Retinal pigment epithelial cell (primary cell): ENCODE measurements around the gene PAQR9.

Experiments
- DNase-seq: peaks from one replicate; pipeline ENCODE4 v3.0.0-alpha.2; 2010; ENCODE audit warnings: low read depth
- H3K4me3 ChIP-seq: 2 replicates; pipeline ENCODE4 v1.5.1; 2011; ENCODE audit warnings: mild to moderate bottlenecking, low read length, control low read depth, moderate library complexity
- TF ChIP-seq, protein P1 (sequence below): conservative IDR thresholded peaks from 2 replicates; pipeline ENCODE4 v1.5.1; 2011; ENCODE audit warnings: low read depth, low read length, control low read depth, inconsistent platforms

Gene PAQR9

DNA sequence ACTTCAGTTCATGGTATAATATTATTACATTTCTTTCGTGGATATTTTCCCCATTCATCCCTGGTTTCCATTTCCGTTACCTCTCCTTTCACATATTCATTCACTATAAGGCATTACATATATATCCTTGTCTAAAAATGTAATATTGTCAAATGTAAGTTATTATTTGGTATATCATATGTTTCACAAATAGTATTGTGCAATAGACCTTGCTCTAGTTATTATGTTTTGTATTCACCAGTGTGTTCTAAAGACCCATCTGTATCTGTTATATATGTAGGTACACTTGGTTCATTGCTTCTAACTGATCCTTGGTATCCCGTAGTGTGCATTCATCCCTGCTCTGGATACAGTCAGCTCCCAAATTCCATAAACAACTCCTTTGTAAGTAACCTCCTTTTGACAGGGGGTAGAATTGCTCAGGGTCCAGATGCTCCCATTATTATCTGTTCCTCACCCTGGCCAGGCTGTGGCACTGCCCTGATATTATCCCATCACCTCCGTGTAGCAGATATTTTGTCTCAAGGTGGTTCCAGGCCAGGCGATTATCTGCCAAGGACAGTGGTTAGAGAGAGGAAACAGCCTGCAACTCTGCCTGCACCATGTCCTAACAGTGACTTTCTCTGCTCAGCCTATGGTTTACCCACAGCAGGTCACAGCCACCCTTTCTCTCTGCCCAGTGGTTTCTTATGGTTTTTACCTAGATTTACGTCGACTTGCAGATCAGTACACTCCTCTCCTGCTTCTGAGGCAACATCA lies 29.2 kb downstream of the PAQR9 start:
- H3K4me3 ChIP-seq: no peak overlapping the region
- DNase-seq: no peak
- TF ChIP-seq, protein P1, sequence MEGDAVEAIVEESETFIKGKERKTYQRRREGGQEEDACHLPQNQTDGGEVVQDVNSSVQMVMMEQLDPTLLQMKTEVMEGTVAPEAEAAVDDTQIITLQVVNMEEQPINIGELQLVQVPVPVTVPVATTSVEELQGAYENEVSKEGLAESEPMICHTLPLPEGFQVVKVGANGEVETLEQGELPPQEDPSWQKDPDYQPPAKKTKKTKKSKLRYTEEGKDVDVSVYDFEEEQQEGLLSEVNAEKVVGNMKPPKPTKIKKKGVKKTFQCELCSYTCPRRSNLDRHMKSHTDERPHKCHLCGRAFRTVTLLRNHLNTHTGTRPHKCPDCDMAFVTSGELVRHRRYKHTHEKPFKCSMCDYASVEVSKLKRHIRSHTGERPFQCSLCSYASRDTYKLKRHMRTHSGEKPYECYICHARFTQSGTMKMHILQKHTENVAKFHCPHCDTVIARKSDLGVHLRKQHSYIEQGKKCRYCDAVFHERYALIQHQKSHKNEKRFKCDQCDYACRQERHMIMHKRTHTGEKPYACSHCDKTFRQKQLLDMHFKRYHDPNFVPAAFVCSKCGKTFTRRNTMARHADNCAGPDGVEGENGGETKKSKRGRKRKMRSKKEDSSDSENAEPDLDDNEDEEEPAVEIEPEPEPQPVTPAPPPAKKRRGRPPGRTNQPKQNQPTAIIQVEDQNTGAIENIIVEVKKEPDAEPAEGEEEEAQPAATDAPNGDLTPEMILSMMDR: no peak

DNA sequence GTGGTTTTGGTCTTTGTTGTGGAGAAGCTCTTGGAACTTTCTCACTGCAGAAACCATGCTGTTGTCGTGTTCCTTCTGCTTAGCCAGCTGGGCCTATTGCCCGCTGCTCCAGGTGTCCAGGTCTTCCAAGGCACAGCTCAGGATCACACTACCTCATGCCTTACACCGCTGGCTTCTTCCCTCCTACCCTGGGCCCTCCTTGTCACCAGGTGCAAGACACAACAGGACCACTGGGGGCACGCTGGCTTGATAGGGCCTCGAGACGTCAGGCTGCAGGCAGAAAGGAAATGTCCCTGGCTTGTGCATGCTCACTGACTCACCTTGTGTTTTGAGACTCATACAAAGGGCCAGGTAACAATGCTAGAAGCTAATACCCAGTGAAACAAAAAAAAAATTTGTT lies 32.3 kb downstream of the PAQR9 start:
- H3K4me3 ChIP-seq: no peak overlapping the region
- TF ChIP-seq, protein P1: peak; percentile 19
- DNase-seq: no peak

DNA sequence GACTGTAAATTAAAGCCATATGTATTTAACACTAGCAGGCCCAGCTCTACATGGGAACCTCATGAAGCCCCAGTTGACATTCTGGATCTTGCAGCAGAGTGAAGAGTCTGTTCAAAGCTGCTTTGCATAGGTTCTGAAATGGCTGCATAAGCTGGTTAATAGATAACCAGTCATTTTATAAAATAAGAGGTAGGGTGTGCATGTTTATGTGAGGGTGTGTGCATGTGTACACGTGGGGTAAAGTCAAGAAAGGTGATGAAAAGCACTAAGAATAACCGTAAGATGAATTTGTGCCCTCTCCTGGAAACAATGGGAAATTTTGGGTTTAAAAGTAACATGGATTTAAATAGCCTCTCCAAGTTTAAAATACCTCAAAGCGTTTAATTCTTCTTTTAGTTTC lies 33.0 kb downstream of the PAQR9 start:
- TF ChIP-seq, protein P1: peak; percentile 20
- no peak for DNase-seq
- H3K4me3 ChIP-seq: no peak overlapping the region

DNA sequence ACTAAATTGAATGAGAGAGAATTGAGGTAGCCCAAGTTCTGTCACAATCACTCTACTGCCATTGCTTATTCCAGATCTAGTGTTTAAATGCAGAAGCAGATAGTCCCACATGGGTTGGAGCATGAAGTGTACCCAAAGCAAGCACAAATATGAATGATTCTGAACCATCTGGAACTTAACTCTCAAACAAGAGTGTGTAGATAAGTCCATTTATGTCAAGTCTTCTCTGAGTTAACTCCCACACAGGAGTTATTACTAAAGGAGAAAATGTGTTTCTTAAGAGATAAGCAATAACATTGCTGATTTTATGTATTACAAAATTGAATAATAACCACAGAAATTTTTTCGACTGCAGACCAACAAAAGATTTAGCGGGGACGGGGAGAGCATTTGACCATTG lies 33.6 kb downstream of the PAQR9 start:
- no peak overlapping the region for H3K4me3 ChIP-seq
- DNase-seq: no peak
- TF ChIP-seq, protein P1: no peak

DNA sequence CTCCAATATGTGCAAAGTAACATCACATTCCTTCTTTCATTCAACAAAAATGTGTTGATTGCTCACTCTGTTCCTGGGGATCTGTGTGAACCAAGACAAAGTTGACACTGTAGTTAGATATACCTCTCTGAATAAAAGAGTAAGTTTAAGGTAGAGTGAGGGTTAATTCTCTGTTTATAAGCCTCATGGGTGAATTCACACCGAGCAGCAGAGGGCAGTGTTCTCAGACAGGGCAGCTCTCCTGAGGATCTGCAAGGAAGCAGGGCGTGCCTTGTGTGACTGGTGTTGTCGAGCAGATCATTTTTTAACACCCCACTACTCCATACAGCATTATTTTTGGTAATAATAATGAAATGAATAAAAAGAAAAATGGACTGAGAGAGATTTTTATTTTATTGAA lies 34.4 kb downstream of the PAQR9 start:
- DNase-seq: peak; percentile 14
- TF ChIP-seq, protein P1: peak; percentile 65
- no peak overlapping the region for H3K4me3 ChIP-seq

DNA sequence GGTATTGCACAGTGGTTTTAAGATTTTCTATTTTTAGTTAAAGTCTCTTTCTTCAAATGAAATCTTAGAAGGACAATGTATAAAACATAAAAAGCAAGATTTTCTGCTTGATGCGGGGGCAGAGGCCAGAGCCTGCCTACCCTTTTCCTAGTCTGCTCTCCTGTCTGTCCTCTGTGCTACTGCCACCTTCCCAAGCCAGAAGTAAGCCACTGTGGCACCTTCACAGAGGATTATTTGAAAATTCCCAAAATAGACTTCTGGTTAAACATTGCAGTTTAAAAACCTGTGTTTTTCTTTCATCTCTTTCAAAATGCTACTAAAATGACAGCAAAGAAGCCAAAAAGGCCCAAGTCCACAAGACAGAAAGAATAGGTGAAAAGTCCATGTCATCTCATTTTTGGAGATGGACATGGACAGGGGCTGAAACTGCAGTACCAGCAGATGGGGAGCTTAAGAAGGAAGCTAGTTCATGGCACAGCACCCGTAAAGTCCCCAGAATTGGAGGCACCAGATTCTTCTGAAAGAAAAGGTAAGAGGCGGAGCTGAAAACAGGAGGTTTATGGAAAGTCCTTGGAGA lies 37.0 kb downstream of the PAQR9 start:
- DNase-seq: no peak
- no peak overlapping the region for H3K4me3 ChIP-seq
- TF ChIP-seq, protein P1: no peak

DNA sequence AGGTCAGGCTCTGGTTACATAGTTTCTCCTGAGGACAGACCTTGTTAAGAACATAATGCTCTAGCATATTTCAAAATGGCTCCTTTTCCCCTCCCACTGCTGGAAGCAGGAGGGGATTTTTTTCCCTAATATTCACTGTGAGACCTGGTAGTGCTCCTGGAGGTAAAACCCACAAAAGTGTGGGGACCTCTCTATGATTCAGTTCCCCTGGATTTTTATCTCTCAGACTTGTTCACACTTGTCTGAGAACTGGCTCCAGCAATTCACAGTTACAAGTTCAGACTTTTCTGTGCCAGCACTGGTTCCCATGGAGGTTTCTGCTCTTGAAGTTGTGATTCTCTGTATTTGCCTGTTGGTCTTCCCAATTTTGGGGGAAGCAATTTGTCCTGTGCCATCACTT lies 38.3 kb downstream of the PAQR9 start:
- H3K4me3 ChIP-seq: no peak overlapping the region
- DNase-seq: no peak
- TF ChIP-seq, protein P1: no peak
